ENCODE results near the gene CRYGA.
"Not testable (repeated sequence)": the region's sequence is repeated elsewhere in the genome, so short reads cannot be mapped to it uniquely, and the experiment has no call there.

The CRYGA gene

DNA sequence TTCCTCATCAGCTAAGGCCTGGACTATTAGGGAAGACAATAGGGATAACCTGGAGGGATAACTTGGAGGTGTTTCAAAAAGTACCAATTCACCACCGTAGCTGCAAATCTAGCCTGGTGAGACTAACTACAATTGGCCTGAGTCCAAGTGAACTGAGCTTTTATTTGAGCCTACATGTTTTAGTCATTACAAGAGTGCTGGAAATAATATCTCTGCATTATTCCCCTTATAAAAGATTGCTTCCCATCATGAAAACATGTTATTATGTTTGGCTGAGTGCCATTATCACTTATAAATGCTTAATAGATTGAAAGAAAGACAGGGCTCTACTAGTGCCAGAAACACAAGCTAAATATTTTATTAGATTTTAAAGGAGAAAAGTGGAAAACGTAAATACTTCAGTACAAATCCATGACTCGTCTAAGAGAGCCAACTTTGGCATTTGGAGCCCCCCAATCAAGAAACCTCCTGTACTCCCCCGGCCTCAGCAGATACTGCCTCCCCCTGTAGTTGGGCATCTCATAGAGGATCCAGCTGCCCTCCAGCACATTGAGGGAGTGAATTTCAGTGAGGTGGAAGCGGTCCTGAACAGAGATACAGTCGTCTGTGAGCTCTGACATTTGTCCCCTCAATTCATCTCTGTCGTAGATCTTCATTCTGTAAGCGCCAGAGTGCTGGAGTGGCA lies 21.0 kb downstream of the CRYGA start:
- H3K27me3 ChIP-seq (ENCODE audit: insufficient read depth, low read length), result 0 out of 2 replicates have a peak, but pooled peaks cover 3% of the 10 kb centered on the region
- no peaks in the 10 kb centered on the region for H3K36me3 ChIP-seq (ENCODE audit: insufficient read depth, low read length)
- H3K27ac ChIP-seq (ENCODE audit: low read depth, low read length), result no peak overlapping the region
- no peak overlapping the region for H2AFZ ChIP-seq (ENCODE audit: low read length, unreplicated experiment)
- H3K79me2 ChIP-seq (ENCODE audit: control insufficient read depth, insufficient read depth, low read length, unreplicated experiment), result no peaks in the 10 kb centered on the region
- H3K4me1 ChIP-seq (ENCODE audit: control insufficient read depth, insufficient read depth, low read length, unreplicated experiment), result no peaks in the 10 kb centered on the region
- H3K4me3 ChIP-seq (ENCODE audit: low read depth, low read length), result no peak overlapping the region

DNA sequence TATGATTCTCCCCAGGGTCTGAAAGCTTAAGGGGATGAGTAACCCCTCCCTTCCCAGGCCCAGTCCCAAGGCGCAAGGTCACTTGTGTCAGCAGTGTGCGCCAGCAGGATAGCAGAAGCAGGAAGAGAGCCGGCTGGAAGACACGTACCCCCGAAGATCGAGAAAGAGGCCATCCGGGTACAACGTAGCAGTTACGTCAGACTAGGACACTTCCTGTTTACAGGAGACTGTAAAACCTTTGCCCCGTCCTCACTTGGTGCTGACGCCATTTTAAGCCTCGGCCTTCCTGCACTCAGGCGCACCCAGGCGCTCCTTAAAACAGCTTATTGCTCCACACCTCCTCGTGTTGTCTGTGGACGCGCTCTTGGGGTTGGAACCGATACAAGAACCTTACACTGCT lies 23.9 kb downstream of the CRYGA start:
- Histone ChIP-seq H2AFZ (ENCODE audit: low read length, unreplicated experiment) (no peak overlapping the region), H3K79me2 (ENCODE audit: control insufficient read depth, insufficient read depth, low read length, unreplicated experiment) (no peaks in the 10 kb centered on the region), H3K4me1 (ENCODE audit: control insufficient read depth, insufficient read depth, low read length, unreplicated experiment) (no peaks in the 10 kb centered on the region), H3K36me3 (ENCODE audit: insufficient read depth, low read length) (no peaks in the 10 kb centered on the region), H3K27me3 (ENCODE audit: insufficient read depth, low read length) (no peaks in the 10 kb centered on the region), H3K27ac (ENCODE audit: low read depth, low read length) (no peak overlapping the region), H3K4me3 (ENCODE audit: low read depth, low read length) (no peak overlapping the region)

DNA sequence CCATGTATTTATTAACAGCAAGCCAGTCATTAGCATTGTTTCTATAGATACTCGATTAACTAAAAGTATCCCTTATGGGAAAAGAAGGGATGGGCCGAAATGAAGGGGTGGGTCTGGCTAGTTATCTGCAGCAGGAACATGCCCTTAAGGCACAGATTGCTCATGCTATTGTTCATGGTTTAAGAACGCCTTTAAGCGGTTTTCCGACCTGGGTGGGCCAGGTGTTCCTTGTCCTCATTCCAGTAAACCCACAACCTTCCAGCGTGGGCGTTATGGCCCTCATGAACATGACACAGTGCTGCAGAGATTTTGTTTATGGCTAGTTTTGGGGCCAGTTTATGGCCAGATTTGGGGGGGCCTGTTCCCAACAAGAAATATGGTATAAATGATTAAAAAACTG lies 25.1 kb downstream of the CRYGA start:
- not testable (repeated sequence) for H3K36me3 ChIP-seq (ENCODE audit: insufficient read depth, low read length); H3K4me1 ChIP-seq (ENCODE audit: control insufficient read depth, insufficient read depth, low read length, unreplicated experiment); H2AFZ ChIP-seq (ENCODE audit: low read length, unreplicated experiment); H3K79me2 ChIP-seq (ENCODE audit: control insufficient read depth, insufficient read depth, low read length, unreplicated experiment); H3K4me3 ChIP-seq (ENCODE audit: low read depth, low read length); H3K27me3 ChIP-seq (ENCODE audit: insufficient read depth, low read length); H3K27ac ChIP-seq (ENCODE audit: low read depth, low read length)

GRCh38 chr2:208136716-208137094 lies 26.7 kb downstream of the CRYGA start:
- Histone ChIP-seq H3K79me2 (ENCODE audit: control insufficient read depth, insufficient read depth, low read length, unreplicated experiment) (no peaks in the 10 kb centered on the region), H3K36me3 (ENCODE audit: insufficient read depth, low read length) (no peaks in the 10 kb centered on the region), H2AFZ (ENCODE audit: low read length, unreplicated experiment) (no peak overlapping the region), H3K27me3 (ENCODE audit: insufficient read depth, low read length) (no peaks in the 10 kb centered on the region), H3K4me1 (ENCODE audit: control insufficient read depth, insufficient read depth, low read length, unreplicated experiment) (no peaks in the 10 kb centered on the region), H3K4me3 (ENCODE audit: low read depth, low read length) (no peak overlapping the region), H3K27ac (ENCODE audit: low read depth, low read length) (no peak overlapping the region)

DNA sequence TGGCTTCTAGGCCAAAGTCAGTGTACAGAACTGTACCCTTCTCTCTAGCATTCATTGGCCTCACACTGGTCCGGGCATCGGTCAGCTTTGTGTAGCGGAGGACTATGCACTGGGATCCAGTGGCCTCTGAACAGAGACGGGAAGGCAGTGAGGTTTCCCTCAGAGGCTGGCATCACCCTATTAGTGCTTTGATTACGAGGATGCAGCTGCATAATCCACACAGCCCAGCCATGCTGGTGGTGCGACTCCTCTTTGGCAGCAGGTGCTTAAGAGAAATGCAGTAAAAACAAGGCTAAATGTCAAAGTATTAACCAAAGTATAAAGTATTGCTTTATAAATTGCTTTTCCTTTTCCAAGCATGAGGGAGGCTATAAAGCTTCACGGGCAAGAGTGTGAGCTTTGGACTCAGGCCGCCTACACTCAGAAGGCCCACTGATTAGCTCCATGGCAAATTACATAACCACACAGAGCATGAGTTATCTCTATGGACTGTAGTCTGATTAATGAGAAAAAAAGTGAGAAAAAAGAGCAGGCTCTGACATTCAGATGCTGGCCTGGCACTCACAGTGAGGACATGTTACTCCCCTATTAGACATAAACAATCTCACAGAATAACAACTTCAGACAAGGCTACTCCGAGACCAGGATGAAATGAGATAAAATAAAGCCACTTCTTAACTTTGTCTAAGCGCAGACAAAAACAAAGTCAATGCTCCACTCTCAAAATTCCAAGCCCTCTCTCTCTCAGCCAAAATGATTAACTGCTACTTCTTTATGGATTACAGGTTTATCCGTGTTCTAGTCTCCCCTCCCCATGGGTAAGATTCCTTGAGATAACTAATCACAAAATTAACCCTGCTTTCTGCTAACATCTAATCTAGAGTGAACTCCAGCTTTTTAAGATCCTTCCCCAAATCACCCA lies 27.3 kb downstream of the CRYGA start:
- no peaks in the 10 kb centered on the region for H3K27me3 ChIP-seq (ENCODE audit: insufficient read depth, low read length)
- no peaks in the 10 kb centered on the region for H3K36me3 ChIP-seq (ENCODE audit: insufficient read depth, low read length)
- H2AFZ ChIP-seq (ENCODE audit: low read length, unreplicated experiment), result no peak overlapping the region
- no peaks in the 10 kb centered on the region for H3K4me1 ChIP-seq (ENCODE audit: control insufficient read depth, insufficient read depth, low read length, unreplicated experiment)
- no peaks in the 10 kb centered on the region for H3K79me2 ChIP-seq (ENCODE audit: control insufficient read depth, insufficient read depth, low read length, unreplicated experiment)
- H3K4me3 ChIP-seq (ENCODE audit: low read depth, low read length), result no peak overlapping the region
- no peak overlapping the region for H3K27ac ChIP-seq (ENCODE audit: low read depth, low read length)

- no peak overlapping the region for H3K27ac ChIP-seq (ENCODE audit: low read depth, low read length)
- no peak overlapping the region for H2AFZ ChIP-seq (ENCODE audit: low read length, unreplicated experiment)
- no peaks in the 10 kb centered on the region for H3K36me3 ChIP-seq (ENCODE audit: insufficient read depth, low read length)
- no peak overlapping the region for H3K4me3 ChIP-seq (ENCODE audit: low read depth, low read length)
- H3K4me1 ChIP-seq (ENCODE audit: control insufficient read depth, insufficient read depth, low read length, unreplicated experiment), result no peaks in the 10 kb centered on the region
- H3K79me2 ChIP-seq (ENCODE audit: control insufficient read depth, insufficient read depth, low read length, unreplicated experiment), result no peaks in the 10 kb centered on the region
- no peaks in the 10 kb centered on the region for H3K27me3 ChIP-seq (ENCODE audit: insufficient read depth, low read length)
Observed at GRCh38 chr2:208134928-208135586, 28.3 kb downstream of the CRYGA start.

GRCh38 chr2:208130712-208131110 lies 32.7 kb downstream of the CRYGA start:
- Histone ChIP-seq H3K4me3 (ENCODE audit: low read depth, low read length) (no peak overlapping the region), H3K27me3 (ENCODE audit: insufficient read depth, low read length) (no peaks in the 10 kb centered on the region), H2AFZ (ENCODE audit: low read length, unreplicated experiment) (no peak overlapping the region), H3K79me2 (ENCODE audit: control insufficient read depth, insufficient read depth, low read length, unreplicated experiment) (no peaks in the 10 kb centered on the region), H3K4me1 (ENCODE audit: control insufficient read depth, insufficient read depth, low read length, unreplicated experiment) (no peaks in the 10 kb centered on the region), H3K27ac (ENCODE audit: low read depth, low read length) (no peak overlapping the region), H3K36me3 (ENCODE audit: insufficient read depth, low read length) (no peaks in the 10 kb centered on the region)

GRCh38 chr2:208129744-208130711 lies 33.4 kb downstream of the CRYGA start, which contains the start of gene CRYGC:
Gene CRYGC, minus strand, starts transcription at chr2:208129828. Its CDS starts 36 bp downstream, at chr2:208129792.
- Histone ChIP-seq H3K79me2 (ENCODE audit: control insufficient read depth, insufficient read depth, low read length, unreplicated experiment) (no peaks in the 10 kb centered on the region), H3K36me3 (ENCODE audit: insufficient read depth, low read length) (no peaks in the 10 kb centered on the region), H3K4me3 (ENCODE audit: low read depth, low read length) (no peak within 1 kb of the TSS), H3K27ac (ENCODE audit: low read depth, low read length) (no peak within 1 kb of the TSS), H3K4me1 (ENCODE audit: control insufficient read depth, insufficient read depth, low read length, unreplicated experiment) (no peaks in the 10 kb centered on the region), H3K27me3 (ENCODE audit: insufficient read depth, low read length) (peaks cover 4% of the 10 kb centered on the region; the same call in 1 of the 2 replicates), H2AFZ (ENCODE audit: low read length, unreplicated experiment) (no peak within 1 kb of the TSS)

DNA sequence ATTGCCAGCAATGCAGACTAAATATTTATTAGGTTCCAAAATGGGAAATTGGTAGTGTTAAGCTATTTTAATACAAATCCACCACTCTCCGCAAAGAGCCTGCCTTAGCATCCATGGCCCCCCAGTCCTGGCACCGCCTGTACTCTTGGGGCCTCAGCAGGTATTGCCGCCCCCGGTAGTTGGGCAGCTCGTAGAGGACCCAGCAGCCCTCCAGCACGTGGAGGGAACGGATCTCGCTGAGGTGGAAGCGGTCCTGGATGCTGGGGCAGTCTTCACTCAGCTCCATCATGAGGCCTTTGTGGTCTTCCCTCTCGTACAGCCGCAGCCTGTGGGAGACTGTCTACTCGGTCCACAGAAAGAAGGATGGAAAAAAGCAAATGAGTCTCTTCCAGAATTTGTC lies 35.3 kb downstream of the CRYGA start:
- Histone ChIP-seq H3K27me3 (ENCODE audit: insufficient read depth, low read length) (peaks cover 20% of the 10 kb centered on the region), H3K4me1 (ENCODE audit: control insufficient read depth, insufficient read depth, low read length, unreplicated experiment) (no peaks in the 10 kb centered on the region), H3K79me2 (ENCODE audit: control insufficient read depth, insufficient read depth, low read length, unreplicated experiment) (no peaks in the 10 kb centered on the region), H3K27ac (ENCODE audit: low read depth, low read length) (no peak overlapping the region), H3K4me3 (ENCODE audit: low read depth, low read length) (no peak overlapping the region), H2AFZ (ENCODE audit: low read length, unreplicated experiment) (no peak overlapping the region), H3K36me3 (ENCODE audit: insufficient read depth, low read length) (no peaks in the 10 kb centered on the region)

- H3K36me3 ChIP-seq (ENCODE audit: insufficient read depth, low read length), result no peaks in the 10 kb centered on the region
- H3K27ac ChIP-seq (ENCODE audit: low read depth, low read length), result no peak overlapping the region
- no peaks in the 10 kb centered on the region for H3K4me1 ChIP-seq (ENCODE audit: control insufficient read depth, insufficient read depth, low read length, unreplicated experiment)
- no peak overlapping the region for H3K4me3 ChIP-seq (ENCODE audit: low read depth, low read length)
- no peak overlapping the region for H2AFZ ChIP-seq (ENCODE audit: low read length, unreplicated experiment)
- H3K27me3 ChIP-seq (ENCODE audit: insufficient read depth, low read length), result peaks cover 20% of the 10 kb centered on the region
- H3K79me2 ChIP-seq (ENCODE audit: control insufficient read depth, insufficient read depth, low read length, unreplicated experiment), result no peaks in the 10 kb centered on the region
Observed at GRCh38 chr2:208127090-208127489, 36.3 kb downstream of the CRYGA start.
